Measurements from ENCODE around the gene DENND5A. TPM values are rescaled to one million over a fixed set of nuclear protein-coding genes. Genes with fewer than 3 reads are reported as not detected.
"Not testable (repeated sequence)": the region's sequence is repeated elsewhere in the genome, so short reads cannot be mapped to it uniquely, and the experiment has no call there.

DENND5A gene
- total RNA-seq, 4 donors from 2014 or later, result 6.1 to 67.7 (median 23.2) TPM

GRCh38 chr11:9231848-9232177 lies 33.3 kb downstream of the DENND5A start:
- Histone ChIP-seq H3K27ac (peak overlapping the region in 2 of 4 donors; percentile 42 to 47), H3K4me3 (no peak overlapping the region), H3K9me3 (no peaks in the 10 kb centered on the region), H3K36me3 (no peaks in the 10 kb centered on the region), H3K4me1 (peaks cover 0 to 17% (median 0%) of the 10 kb centered on the region in 4 donors), H3K27me3 (no peaks in the 10 kb centered on the region)
- no peak for TF ChIP-seq POLR2A (IDR thresholded peaks at IDR 0.05)
- no peak for TF ChIP-seq CTCF (IDR thresholded peaks at IDR 0.05)
- no peak for DNase-seq

GRCh38 chr11:9230296-9230695 lies 34.9 kb downstream of the DENND5A start:
- no peak for TF ChIP-seq CTCF (IDR thresholded peaks at IDR 0.05)
- TF ChIP-seq POLR2A (IDR thresholded peaks at IDR 0.05), result no peak
- H3K9me3 ChIP-seq, result no peaks in the 10 kb centered on the region
- H3K4me1 ChIP-seq, result peaks cover 0 to 17% (median 0%) of the 10 kb centered on the region in 4 donors
- no peak overlapping the region for H3K4me3 ChIP-seq
- no peak for DNase-seq
- H3K27me3 ChIP-seq, result no peaks in the 10 kb centered on the region
- H3K36me3 ChIP-seq, result no peaks in the 10 kb centered on the region
- no peak overlapping the region for H3K27ac ChIP-seq

- H3K4me3 ChIP-seq, result no peak overlapping the region
- TF ChIP-seq CTCF (IDR thresholded peaks at IDR 0.05) (no peak), POLR2A (IDR thresholded peaks at IDR 0.05) (no peak)
- H3K27ac ChIP-seq, result no peak overlapping the region
- no peaks in the 10 kb centered on the region for H3K27me3 ChIP-seq
- H3K4me1 ChIP-seq, result peaks cover 0 to 17% (median 0%) of the 10 kb centered on the region in 4 donors
- no peaks in the 10 kb centered on the region for H3K9me3 ChIP-seq
- no peak for DNase-seq
- H3K36me3 ChIP-seq, result no peaks in the 10 kb centered on the region
Measured at GRCh38 chr11:9228091-9228490, 37.1 kb downstream of the DENND5A start.

GRCh38 chr11:9225748-9226298 lies 39.3 kb downstream of the DENND5A start:
- Histone ChIP-seq H3K36me3 (no peaks in the 10 kb centered on the region), H3K27ac (no peak overlapping the region), H3K4me1 (peaks cover 0 to 2% (median 0%) of the 10 kb centered on the region in 4 donors), H3K27me3 (no peaks in the 10 kb centered on the region), H3K4me3 (no peak overlapping the region), H3K9me3 (no peaks in the 10 kb centered on the region)
- no peak for DNase-seq
- TF ChIP-seq POLR2A (IDR thresholded peaks at IDR 0.05), result no peak
- no peak for TF ChIP-seq CTCF (IDR thresholded peaks at IDR 0.05)

GRCh38 chr11:9222654-9223053 lies 42.5 kb downstream of the DENND5A start:
- Histone ChIP-seq H3K4me3 (no peak overlapping the region), H3K4me1 (no peaks in the 10 kb centered on the region), H3K36me3 (no peaks in the 10 kb centered on the region), H3K9me3 (no peaks in the 10 kb centered on the region), H3K27ac (no peak overlapping the region), H3K27me3 (no peaks in the 10 kb centered on the region)
- no peak for TF ChIP-seq POLR2A (IDR thresholded peaks at IDR 0.05)
- no peak for TF ChIP-seq CTCF (IDR thresholded peaks at IDR 0.05)
- DNase-seq, result no peak

- H3K27me3 ChIP-seq, H3K36me3 ChIP-seq, H3K4me1 ChIP-seq: not testable (repeated sequence)
Measured at GRCh38 chr11:9220853-9221252, 44.3 kb downstream of the DENND5A start.

More at GRCh38 chr11:9220853-9221252, 44.3 kb downstream of the DENND5A start:
- not testable (repeated sequence) for DNase-seq, H3K27ac ChIP-seq, H3K4me3 ChIP-seq, H3K9me3 ChIP-seq

Data from Peyer's patch (tissue), 4 donors.